Fibroblast of villous mesenchyme (primary cell): Measurements from ENCODE around the gene ABHD16A. TPM values are rescaled to one million over a fixed set of nuclear protein-coding genes. Genes with fewer than 3 reads are reported as not detected.

Experiments used
- DNase-seq: peaks from one replicate; pipeline ENCODE4 v3.0.0-alpha.2; 2010; ENCODE audit warnings: low read depth
- H3K4me3 ChIP-seq: 2 replicates; pipeline ENCODE4 v1.5.1; 2011; ENCODE audit warnings: low read depth, mild to moderate bottlenecking, low read length
- CTCF ChIP-seq: IDR thresholded peaks from 2 replicates; pipeline ENCODE4 v1.5.1; 2012; ENCODE audit warnings: low read depth, mild to moderate bottlenecking, low read length; ENCODE audit not compliant: insufficient read depth
- total RNA-seq: library from RNA; depleted of rRNA; stranded (reverse); fragments of >200 nt; gene quantifications from 2 replicates; pipeline ENCODE4 v1.2.3, GENCODE V29; 2012

Gene ABHD16A
- total RNA-seq, 1 donor, result 76.0 TPM

GRCh38 chr6:31725502-31726350, 22.6 kb upstream of the ABHD16A start:
- H3K4me3 ChIP-seq, result no peak overlapping the region
- DNase-seq, result no peak
- TF ChIP-seq CTCF, result no peak

- no peak overlapping the region for H3K4me3 ChIP-seq
- TF ChIP-seq CTCF, result no peak
- DNase-seq, result no peak
Observed at GRCh38 chr6:31723980-31724691, 21.0 kb upstream of the ABHD16A start.

- no peak within 1 kb of the TSS for H3K4me3 ChIP-seq
- no peak for TF ChIP-seq CTCF
- no peak for DNase-seq
Observed at GRCh38 chr6:31723245-31723979, 20.3 kb upstream of the ABHD16A start, which contains the start of gene MPIG6B. MPIG6B (plus strand) TSS chr6:31723373; CDS start chr6:31723384, 11 bp downstream.

GRCh38 chr6:31722173-31722572, 19.0 kb upstream of the ABHD16A start:
- no peak for DNase-seq
- TF ChIP-seq CTCF, result no peak
- H3K4me3 ChIP-seq, result no peak overlapping the region

GRCh38 chr6:31721351-31722020, 18.4 kb upstream of the ABHD16A start, which contains the start of gene LY6G6C:
LY6G6C (minus strand) TSS chr6:31721746; CDS start chr6:31721679, 67 bp downstream.
- DNase-seq, result no peak
- H3K4me3 ChIP-seq, result no peak within 1 kb of the TSS
- no peak for TF ChIP-seq CTCF

GRCh38 chr6:31720196-31720770, 17.2 kb upstream of the ABHD16A start:
- DNase-seq, result no peak

More at GRCh38 chr6:31720196-31720770, 17.2 kb upstream of the ABHD16A start:
- no peak overlapping the region for H3K4me3 ChIP-seq
- no peak for TF ChIP-seq CTCF
